GM12874 (cell line): ENCODE data around the gene CD99L2.

Source experiments
- CTCF ChIP-seq: IDR thresholded peaks from 2 replicates; pipeline ENCODE4 v1.5.1; 2011; ENCODE audit warnings: low read depth, mild to moderate bottlenecking, control low read depth, low read length, moderate library complexity; ENCODE audit not compliant: insufficient read depth

CD99L2 gene

GRCh38 chrX:150837845-150838244, 60.6 kb downstream of the CD99L2 start:
- TF ChIP-seq CTCF: no peak

GRCh38 chrX:150834695-150835094, 63.8 kb downstream of the CD99L2 start:
- no peak for TF ChIP-seq CTCF

- no peak for TF ChIP-seq CTCF
Measured at GRCh38 chrX:150833454-150834056, 64.9 kb downstream of the CD99L2 start.

GRCh38 chrX:150831863-150832262, 66.6 kb downstream of the CD99L2 start:
- no peak for TF ChIP-seq CTCF

- TF ChIP-seq CTCF: no peak
Measured at GRCh38 chrX:150828785-150829184, 69.7 kb downstream of the CD99L2 start.

GRCh38 chrX:150821971-150822370, 76.5 kb downstream of the CD99L2 start:
- TF ChIP-seq CTCF: no peak

- no peak for TF ChIP-seq CTCF
Measured at GRCh38 chrX:150813922-150814321, 84.5 kb downstream of the CD99L2 start.
